H1 (cell line): ENCODE data around the gene ABHD6. TPM values are rescaled to one million over a fixed set of nuclear protein-coding genes. Genes with fewer than 3 reads are reported as not detected.
A peak's percentile ranks its signal among the peaks of the same experiment; 100 is the strongest.

ENCODE experiments used
- CTCF ChIA-PET: fragments of 300-600 bp; sonication (Branson Sonifier 250); formaldehyde crosslinking; loops from one replicate; lab custom pipeline; 2021; ENCODE audit not compliant: partially characterized antibody; lab: Charles Lee
- POLR2A ChIA-PET: fragments of 300-600 bp; sonication (Branson Sonifier 250); formaldehyde crosslinking; loops from one replicate; lab custom pipeline; 2021; ENCODE audit warnings: inconsistent platforms; ENCODE audit not compliant: partially characterized antibody; lab: Charles Lee
- DNase-seq, 2 experiments: peaks; one replicate each; pipeline versions ENCODE4 v3.0.0 to v3.0.0-alpha.2; 2010 to 2022; ENCODE audit warnings: low spot score in 2 of 2, low read depth in 1 of 2, mixed read lengths in 1 of 2
- FAIRE-seq: peaks from 2 replicates; lab custom pipeline; 2011; peaks lifted over from hg19 to GRCh38; lab: Jason Lieb, UNC
- H2AFZ ChIP-seq: 2 replicates; pipeline ENCODE4 v1.8.1; 2012; ENCODE audit warnings: low read length, inconsistent platforms
- H2AK5ac ChIP-seq: 2 replicates; pipeline ENCODE4 v1.6.1; 2013; ENCODE audit warnings: low read depth, low read length
- H2BK120ac ChIP-seq: replicated peaks from 2 replicates; pipeline ENCODE3; 2013; ENCODE audit warnings: low read depth, low read length, inconsistent platforms
- H2BK12ac ChIP-seq: 2 replicates; pipeline ENCODE4 v1.6.1; 2013; ENCODE audit warnings: low read depth, low read length
- H2BK15ac ChIP-seq: 2 replicates; pipeline ENCODE4 v1.6.1; 2013; ENCODE audit warnings: low read length
- H2BK20ac ChIP-seq: 2 replicates; pipeline ENCODE4 v1.6.1; 2013; ENCODE audit warnings: low read length
- H2BK5ac ChIP-seq: 2 replicates; pipeline ENCODE4 v1.6.1; 2013; ENCODE audit warnings: low read depth, low read length
- H3K14ac ChIP-seq: 2 replicates; pipeline ENCODE4 v1.6.1; 2013; ENCODE audit warnings: inconsistent platforms; ENCODE audit not compliant: insufficient read length
- H3K18ac ChIP-seq: 2 replicates; pipeline ENCODE4 v1.6.1; 2013; ENCODE audit warnings: low read length; ENCODE audit errors: extremely low read depth
- H3K23ac ChIP-seq: 2 replicates; pipeline ENCODE4 v1.6.1; 2013; ENCODE audit warnings: inconsistent platforms; ENCODE audit not compliant: insufficient read length
- H3K23me2 ChIP-seq: 2 replicates; pipeline ENCODE4 v1.6.1; 2013; ENCODE audit warnings: low read depth, low read length
- H3K27ac ChIP-seq: 2 replicates; pipeline ENCODE4 v1.6.1; 2011; ENCODE audit warnings: low read depth, low read length, inconsistent platforms
- H3K27me3 ChIP-seq, 4 experiments: replicated peaks in 1 of 4; 1 replicate in 1 of 4; 2 replicates in 3 of 4; pipeline versions ENCODE4 v1.6.1 to v1.8.1; 2011 to 2013; ENCODE audit warnings: low read length in 3 of 4, mild to moderate bottlenecking in 3 of 4, inconsistent platforms in 2 of 4, mixed read lengths in 2 of 4, moderate library complexity in 1 of 4; ENCODE audit not compliant: control insufficient read depth in 3 of 4, insufficient read depth in 3 of 4; ENCODE audit errors: extremely low read depth in 1 of 4
- H3K36me3 ChIP-seq, 4 experiments: 2 replicates each; pipeline versions ENCODE4 v1.6.1 to v1.8.1; 2011 to 2013; ENCODE audit warnings: mild to moderate bottlenecking in 4 of 4, low read length in 3 of 4, moderate library complexity in 2 of 4, control low read depth in 1 of 4, inconsistent platforms in 1 of 4; ENCODE audit not compliant: insufficient read depth in 4 of 4, control insufficient read depth in 2 of 4
- H3K4ac ChIP-seq: replicated peaks from 2 replicates; pipeline ENCODE3; 2013; ENCODE audit warnings: low read length, low read depth, mixed read lengths, inconsistent platforms; ENCODE audit not compliant: insufficient read length
- H3K4me1 ChIP-seq, 4 experiments: replicated peaks in 1 of 4; 1 replicate in 1 of 4; 2 replicates in 3 of 4; pipeline versions ENCODE4 v1.6.1 to v1.8.1; 2011 to 2013; ENCODE audit warnings: low read length in 3 of 4, inconsistent platforms in 2 of 4, mixed read lengths in 1 of 4; ENCODE audit not compliant: insufficient read depth in 4 of 4, control insufficient read depth in 3 of 4
- H3K4me2 ChIP-seq, 2 experiments: 2 replicates each; pipeline versions ENCODE4 v1.6.1 to v1.8.1; 2011 to 2013; ENCODE audit warnings: low read depth in 2 of 2, low read length in 2 of 2, control low read depth in 1 of 2, inconsistent platforms in 1 of 2, mild to moderate bottlenecking in 1 of 2; ENCODE audit not compliant: insufficient read depth in 1 of 2
- H3K4me3 ChIP-seq, 4 experiments: fragments of 200-600, 300-600 bp in 1 of 4; sonication (generic), shearing (Covaris generic), sonication (Bioruptor Twin) in 1 of 4; 2 replicates each; pipeline versions ENCODE4 v1.5.1 to v1.8.1; 2011 to 2016; ENCODE audit warnings: low read length in 4 of 4, low read depth in 3 of 4, control low read depth in 2 of 4, inconsistent platforms in 2 of 4, mild to moderate bottlenecking in 2 of 4, mixed read lengths in 1 of 4, moderate library complexity in 1 of 4; ENCODE audit not compliant: insufficient read depth in 2 of 4; ENCODE audit errors: extremely low read depth in 1 of 4
- H3K56ac ChIP-seq: replicated peaks from 2 replicates; pipeline ENCODE3; 2013; ENCODE audit warnings: low read depth, mild to moderate bottlenecking, mixed read lengths, low read length, inconsistent platforms; ENCODE audit not compliant: insufficient read length
- H3K79me1 ChIP-seq: 2 replicates; pipeline ENCODE4 v1.6.1; 2013; ENCODE audit warnings: low read depth, low read length, control low read depth
- H3K79me2 ChIP-seq, 2 experiments: 2 replicates each; pipeline versions ENCODE4 v1.6.1 to v1.8.1; 2012 to 2013; ENCODE audit warnings: low read length in 2 of 2, mild to moderate bottlenecking in 2 of 2, inconsistent platforms in 1 of 2; ENCODE audit not compliant: insufficient read depth in 2 of 2, control insufficient read depth in 1 of 2
- H3K9ac ChIP-seq, 4 experiments: replicated peaks in 1 of 4; 1 replicate in 1 of 4; 2 replicates in 3 of 4; pipeline versions ENCODE4 v1.6.1 to v1.8.1; 2011 to 2013; ENCODE audit warnings: low read depth in 3 of 4, low read length in 3 of 4, control low read depth in 2 of 4, mild to moderate bottlenecking in 2 of 4, moderate library complexity in 2 of 4, inconsistent platforms in 1 of 4; ENCODE audit errors: extremely low read depth in 1 of 4
- H3K9me3 ChIP-seq, 2 experiments: 2 replicates each; pipeline versions ENCODE4 v1.6.1 to v1.8.1; 2012 to 2013; ENCODE audit warnings: mild to moderate bottlenecking in 2 of 2, moderate library complexity in 2 of 2, control low read depth in 1 of 2, inconsistent platforms in 1 of 2, low read depth in 1 of 2, low read length in 1 of 2, mixed read lengths in 1 of 2; ENCODE audit not compliant: insufficient read depth in 2 of 2
- H4K20me1 ChIP-seq, 2 experiments: replicated peaks in 1 of 2; 2 replicates each; pipeline versions ENCODE3 to v1.8.1; 2011 to 2013; ENCODE audit warnings: inconsistent platforms in 2 of 2, low read length in 2 of 2, mild to moderate bottlenecking in 1 of 2; ENCODE audit not compliant: insufficient read depth in 2 of 2, control insufficient read depth in 1 of 2
- H4K5ac ChIP-seq: 2 replicates; pipeline ENCODE4 v1.6.1; 2013; ENCODE audit warnings: low read length, low read depth, mixed read lengths, inconsistent platforms; ENCODE audit not compliant: insufficient read length
- H4K8ac ChIP-seq: 2 replicates; pipeline ENCODE4 v1.8.0; 2013; ENCODE audit warnings: mild to moderate bottlenecking, moderate library complexity, low read length, inconsistent platforms; ENCODE audit not compliant: insufficient read depth; ENCODE audit errors: extremely low read depth
- H4K91ac ChIP-seq: replicated peaks from 2 replicates; pipeline ENCODE3; 2013; ENCODE audit warnings: low read length, mixed read lengths, inconsistent platforms; ENCODE audit not compliant: insufficient read length
- BCL11A ChIP-seq, 2 experiments: IDR thresholded peaks; one replicate each; pipeline ENCODE4 v1.6.1; 2011; ENCODE audit warnings: low read depth in 2 of 2, low read length in 2 of 2, mild to moderate bottlenecking in 2 of 2
- CHD1 ChIP-seq: IDR thresholded peaks from 2 replicates; pipeline ENCODE4 v1.6.1; 2012; ENCODE audit warnings: low read depth, low read length, improper control_type of control experiment
- CREB1 ChIP-seq: IDR thresholded peaks from 2 replicates; pipeline ENCODE4 v1.6.1; 2012; ENCODE audit warnings: inconsistent platforms
- KDM1A ChIP-seq: fragments of 200-600, 300-600 bp; sonication (generic); IDR thresholded peaks from 2 replicates; pipeline ENCODE4 v1.7.1; 2016; ENCODE audit warnings: mild to moderate bottlenecking, low read length, borderline replicate concordance
- KDM4A ChIP-seq: IDR thresholded peaks from one replicate; pipeline ENCODE4 v1.7.1; 2012; ENCODE audit warnings: low read depth, mild to moderate bottlenecking, moderate library complexity, low read length, inconsistent platforms; ENCODE audit not compliant: severe bottlenecking
- NANOG ChIP-seq: IDR thresholded peaks from 2 replicates; pipeline ENCODE4 v1.6.1; 2011; ENCODE audit warnings: low read length, low read depth, mild to moderate bottlenecking, inconsistent platforms; ENCODE audit not compliant: insufficient read depth, poor library complexity, severe bottlenecking
- RNF2 ChIP-seq: fragments of 200-900, 300-1000 bp; sonication (generic); IDR thresholded peaks from 2 replicates; pipeline ENCODE4 v1.7.1; 2016; ENCODE audit warnings: borderline replicate concordance, low read depth, mild to moderate bottlenecking, antibody characterized with exemption, low read length; ENCODE audit not compliant: poor library complexity, severe bottlenecking; ENCODE audit errors: missing control alignments
- SP1 ChIP-seq: IDR thresholded peaks from 2 replicates; pipeline ENCODE4 v1.6.1; 2011; ENCODE audit warnings: low read depth, low read length
- SRF ChIP-seq: IDR thresholded peaks from 2 replicates; pipeline ENCODE4 v1.6.1; 2011; ENCODE audit warnings: mild to moderate bottlenecking, low read depth, low read length, moderate library complexity
- YY1 ChIP-seq: IDR thresholded peaks from 2 replicates; pipeline ENCODE4 v1.6.1; 2011; ENCODE audit warnings: low read depth, mild to moderate bottlenecking, low read length
- WGBS, 2 experiments: shearing (Covaris generic) in 1 of 2; methylation state at CpG; one replicate each; pipeline versions ENCODE4 v1.1.6 to v1.1.7; 2013 to 2015; ENCODE audit warnings: low lambda C conversion rate in 2 of 2, mixed read lengths in 2 of 2, inconsistent platforms in 1 of 2, low coverage in 1 of 2, missing lambda C conversion rate in 1 of 2; ENCODE audit not compliant: insufficient replicate concordance in 2 of 2, insufficient coverage in 1 of 2, insufficient read length in 1 of 2; ENCODE audit errors: extremely low coverage in 1 of 2, missing lambda C conversion rate in 1 of 2; 5-methylcytosine and 5-hydroxymethylcytosine counted together
- polyA plus RNA-seq, 7 experiments: library from polyadenylated mRNA; depleted of rRNA in 3 of 7; stranded (reverse) in 5 of 7; unstranded in 2 of 7; fragments of >200 nt in 5 of 7; fragments of 200-250 nt in 2 of 7; gene quantifications; 1 replicate in 5 of 7; 2 replicates in 1 of 7; 4 replicates in 1 of 7; pipeline versions ENCODE4 v1.2.1 to v1.2.3, GENCODE V29; 2011 to 2013; ENCODE audit warnings: missing spikeins in 2 of 7, mixed read lengths in 2 of 7
- total RNA-seq: library from RNA; stranded (reverse); fragmentation: NEBNext Ultra II Directional; extraction: Animal tissue kit (Norgen Biotek cat#: 25700); gene quantifications from 2 replicates; pipeline ENCODE4 v1.2.1, GENCODE V29; 2021
- TF ChIP-seq, protein P1 (sequence below): IDR thresholded peaks from 2 replicates; pipeline ENCODE4 v1.6.1; 2012; ENCODE audit warnings: inconsistent platforms

The ABHD6 gene
- total and polyA plus RNA-seq, 2 of the 8 experiments (the other 6 are each of a cell fraction or from before 2014, with no cell fraction given), result 5.9 to 6.6 TPM

DNA sequence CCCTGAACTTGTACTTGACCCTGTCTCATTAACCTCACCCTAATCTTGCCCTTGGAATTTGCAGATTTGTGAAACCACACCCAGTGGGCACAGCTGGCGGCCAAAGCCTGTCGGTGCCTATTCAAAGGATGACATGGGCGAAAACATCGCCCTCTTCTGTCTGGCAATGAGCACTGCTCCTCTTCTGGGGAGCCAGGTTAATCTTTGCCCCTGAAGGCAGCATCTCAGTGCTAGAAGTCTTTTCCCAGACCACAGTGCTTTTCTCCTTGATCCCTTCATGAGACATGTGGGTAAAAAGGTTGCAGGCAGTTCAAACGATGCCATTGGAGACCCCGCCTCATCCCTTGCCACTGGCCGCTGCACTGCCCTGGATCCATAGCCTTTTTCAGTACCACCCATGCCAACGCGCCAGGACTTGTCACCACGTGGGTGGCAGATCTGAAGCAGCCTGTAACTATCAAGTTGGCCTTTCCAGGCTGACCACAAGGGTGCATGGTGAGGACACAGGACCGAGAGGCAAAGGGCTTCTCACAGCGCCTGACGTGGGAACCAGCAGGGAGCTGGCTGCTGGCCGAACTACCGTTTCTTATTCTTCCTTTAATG, 20.3 kb upstream of the ABHD6 start:
- Histone ChIP-seq H3K4me3 (peak overlapping the region in 3 of 4 experiments; percentile 24 to 49 (median 36); a peak in 3 of 8 replicates), H4K91ac (no peak overlapping the region), H2BK5ac (peak overlapping the region; percentile 18; the same call in 1 of the 2 replicates), H4K20me1 (no peaks in the 10 kb centered on the region), H2BK120ac (no peak overlapping the region), H3K36me3 (no peaks in the 10 kb centered on the region), H4K5ac (no peak overlapping the region), H3K4me1 (peaks cover 0 to 3% (median under 1%) of the 10 kb centered on the region in 4 experiments; a peak in 3 of 7 replicates), H3K27ac (no peak overlapping the region; the same call in 1 of the 2 replicates), H3K56ac (no peak overlapping the region), H3K4me2 (peak overlapping the region; percentile 29 to 74; a peak in 3 of 4 replicates), H3K14ac (no peak overlapping the region), H4K8ac (peak overlapping the region; percentile 28), H3K18ac (0 out of 2 replicates have a peak overlapping the region, but pooled peaks have one; percentile 43), H2BK12ac (no peak overlapping the region; the same call in 1 of the 2 replicates), H2BK15ac (no peak overlapping the region), H2AFZ (peak overlapping the region; percentile 86; the same call in 1 of the 2 replicates), H3K79me1 (no peaks in the 10 kb centered on the region), H3K79me2 (no peaks in the 10 kb centered on the region), H3K23me2 (no peaks in the 10 kb centered on the region; the same call in 1 of the 2 replicates), H3K9ac (no peak overlapping the region), H3K4ac (no peak overlapping the region), H3K27me3 (no peaks in the 10 kb centered on the region), H3K23ac (no peak overlapping the region), H3K9me3 (no peaks in the 10 kb centered on the region), H2BK20ac (no peak overlapping the region; the same call in 1 of the 2 replicates), H2AK5ac (no peak overlapping the region)
- DNase-seq, result peak in 1 of 2 experiments; percentile 82
- FAIRE-seq, result peak; percentile 93
- POLR2A ChIA-PET, result interaction anchor here (0.6 to 1.2 kb wide), 2 partner anchors 15 to 795 kb away, joined by 3 read pairs; no protein-coding TSS in a partner anchor
- WGBS, 2 experiments, result 18% methylated on average over 15 of the region's 15 CpGs; no CpG with 5 or more reads in 1 of the 2 experiments
- CTCF ChIA-PET, result interaction anchor here (0.6 to 10.5 kb wide), 35 partner anchors 9 to 1334 kb away, joined by 3 to 128 read pairs (median 6); partner anchors contain the start of genes HTD2 and RPP14
- TF ChIP-seq SP1 (no peak), YY1 (0 out of 2 replicates have a peak, but pooled peaks have one; percentile 23), RNF2 (no peak), KDM4A (peak; percentile 46), NANOG (no peak), CREB1 (peak; percentile 72), SRF (no peak), KDM1A (no peak), BCL11A (IDR thresholded peaks at IDR 0.05; ENCODE audit: low read depth in 2 of 2, low read length in 2 of 2) (no peak), CHD1 (no peak)
- TF ChIP-seq, protein P1, sequence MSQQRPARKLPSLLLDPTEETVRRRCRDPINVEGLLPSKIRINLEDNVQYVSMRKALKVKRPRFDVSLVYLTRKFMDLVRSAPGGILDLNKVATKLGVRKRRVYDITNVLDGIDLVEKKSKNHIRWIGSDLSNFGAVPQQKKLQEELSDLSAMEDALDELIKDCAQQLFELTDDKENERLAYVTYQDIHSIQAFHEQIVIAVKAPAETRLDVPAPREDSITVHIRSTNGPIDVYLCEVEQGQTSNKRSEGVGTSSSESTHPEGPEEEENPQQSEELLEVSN, result peak; percentile 22
